GM18861 (cell line): Measurements from ENCODE around the gene OR6B1.
"Not testable (repeated sequence)": the region's sequence is repeated elsewhere in the genome, so short reads cannot be mapped to it uniquely, and the experiment has no call there.

Source experiments
- ATAC-seq: cut with Tn5 transposase; IDR thresholded peaks from one replicate; pipeline ENCODE4 v1.9.1; 2021; ENCODE audit not compliant: unreplicated experiment

OR6B1 gene

GRCh38 chr7:144004703-144005102 is 4.6 kb downstream of the OR6B1 start:
- ATAC-seq = no peak

GRCh38 chr7:144006029-144006691 is 6.0 kb downstream of the OR6B1 start:
- ATAC-seq = no peak

GRCh38 chr7:144006692-144007042 is 6.5 kb downstream of the OR6B1 start:
- ATAC-seq = no peak

GRCh38 chr7:144009361-144009760 is 9.2 kb downstream of the OR6B1 start:
- ATAC-seq = no peak

GRCh38 chr7:144010061-144010460 is 9.9 kb downstream of the OR6B1 start:
- not testable (repeated sequence) for ATAC-seq

- not testable (repeated sequence) for ATAC-seq
Observed at GRCh38 chr7:144010821-144011220, 10.7 kb downstream of the OR6B1 start.

GRCh38 chr7:144011458-144012230 is 11.5 kb downstream of the OR6B1 start:
- ATAC-seq = no peak

- ATAC-seq = no peak
Observed at GRCh38 chr7:144018065-144018464, 17.9 kb downstream of the OR6B1 start.

GRCh38 chr7:144019457-144019856 is 19.3 kb downstream of the OR6B1 start:
- ATAC-seq = no peak

GRCh38 chr7:144020340-144020739 is 20.2 kb downstream of the OR6B1 start:
- ATAC-seq = no peak

GRCh38 chr7:144022169-144022568 is 22.0 kb downstream of the OR6B1 start:
- no peak for ATAC-seq

GRCh38 chr7:144023171-144023827 is 23.2 kb downstream of the OR6B1 start:
- no peak for ATAC-seq

GRCh38 chr7:144024213-144024612 is 24.1 kb downstream of the OR6B1 start:
- ATAC-seq = no peak

GRCh38 chr7:144026203-144026883 is 26.2 kb downstream of the OR6B1 start:
- no peak for ATAC-seq

GRCh38 chr7:144027070-144027469 is 26.9 kb downstream of the OR6B1 start:
- no peak for ATAC-seq

- ATAC-seq = no peak
Observed at GRCh38 chr7:144027974-144028373, 27.9 kb downstream of the OR6B1 start.

- no peak for ATAC-seq
Observed at GRCh38 chr7:144028547-144028946, 28.4 kb downstream of the OR6B1 start.

GRCh38 chr7:144032516-144032915 is 32.4 kb downstream of the OR6B1 start:
- ATAC-seq = no peak

- no peak for ATAC-seq
Observed at GRCh38 chr7:144032985-144033709, 33.0 kb downstream of the OR6B1 start.

- ATAC-seq = no peak
Observed at GRCh38 chr7:144035385-144035784, 35.3 kb downstream of the OR6B1 start.
